Right lobe of liver (tissue), 6 donors: ENCODE results near the gene TNK1. TPM values are rescaled to one million over a fixed set of nuclear protein-coding genes. Genes with fewer than 3 reads are reported as not detected.

ENCODE experiments used
- ATAC-seq, 4 donors: fragments of 200-7000 bp; cut with Tn5 transposase; one replicate each; pipeline ENCODE4 v1.9.1; 2020; ENCODE audit warnings: mild to moderate bottlenecking in 4 of 4, moderate library complexity in 4 of 4
- DNase-seq, 3 donors: peaks; one replicate each; pipeline ENCODE4 v3.0.0-alpha.2; 2020
- H3K27ac ChIP-seq, 3 donors: fragments of 200-600 bp; one replicate each; pipeline ENCODE4 v1.8.0; 2022
- H3K27me3 ChIP-seq, 2 donors: fragments of 200-600 bp; one replicate each; pipeline ENCODE4 v1.8.0; 2022
- H3K36me3 ChIP-seq, 4 donors: fragments of 200-600 bp; sonication (generic) in 1 of 4; one replicate each; pipeline versions ENCODE4 v1.5.1 to v1.8.0; 2017 to 2022; ENCODE audit warnings: control low read depth in 1 of 4
- H3K4me1 ChIP-seq, 4 donors: fragments of 200-600 bp; sonication (generic) in 1 of 4; one replicate each; pipeline versions ENCODE4 v1.5.1 to v1.8.0; 2017 to 2022; ENCODE audit warnings: control low read depth in 1 of 4
- H3K4me3 ChIP-seq, 3 donors: fragments of 200-600 bp; one replicate each; pipeline ENCODE4 v1.8.0; 2022
- H3K9me3 ChIP-seq, 4 donors: fragments of 200-600 bp; sonication (generic) in 1 of 4; one replicate each; pipeline versions ENCODE4 v1.5.1 to v1.8.0; 2017 to 2022; ENCODE audit warnings: control low read depth in 1 of 4
- POLR2A ChIP-seq: fragments of 450-650 bp; IDR thresholded peaks from one replicate; pipeline ENCODE4 v1.6.1; 2017; ENCODE audit warnings: antibody characterized with exemption, mild to moderate bottlenecking
- WGBS: methylation state at CpG from one replicate; pipeline ENCODE4 v1.1.6; 2018; ENCODE audit warnings: low coverage, low lambda C conversion rate; ENCODE audit not compliant: insufficient coverage; ENCODE audit errors: missing lambda C conversion rate; 5-methylcytosine and 5-hydroxymethylcytosine counted together
- intact Hi-C, 2 donors: fragments of 100-400 bp; cut with DNase I; formaldehyde crosslinking; loops; one replicate each; pipeline versions ENCODE4 v1.11.2 to v1.14.1; 2022
- total RNA-seq, 6 experiments: library from RNA; depleted of rRNA in 2 of 6; stranded (reverse); fragments of >200 nt in 2 of 6; fragmentation: NEBNext Ultra II Directional in 3 of 6; extraction: Animal tissue kit (Norgen Biotek cat#: 25700) in 3 of 6; gene quantifications; one replicate each; pipeline versions ENCODE4 v1.1.0 to v1.2.4, GENCODE V29; 2016 to 2023
- TF ChIP-seq, protein P1 (sequence below), 4 donors: fragments of 200-600 bp in 3 of 4; fragments of 450-650 bp in 1 of 4; IDR thresholded peaks; one replicate each; pipeline versions ENCODE4 v1.5.1 to v1.8.0; 2016 to 2022; ENCODE audit warnings: antibody characterized with exemption in 4 of 4, mild to moderate bottlenecking in 2 of 4
- donor health status: DM: no; HTN: yes; CAD: no.
- donor health status: DM: no; HTN: no; CAD: no.
- donor health status: DM: no; HTN: no; CAD: no.
- donor health status: DM: no; HTN: yes; CAD: no.
- donor health status: DM: no; HTN: yes; CAD: no.

Gene TNK1
- total RNA-seq, 6 experiments from 2014 or later, result 2.9 to 5.1 (median 4.0) TPM

DNA sequence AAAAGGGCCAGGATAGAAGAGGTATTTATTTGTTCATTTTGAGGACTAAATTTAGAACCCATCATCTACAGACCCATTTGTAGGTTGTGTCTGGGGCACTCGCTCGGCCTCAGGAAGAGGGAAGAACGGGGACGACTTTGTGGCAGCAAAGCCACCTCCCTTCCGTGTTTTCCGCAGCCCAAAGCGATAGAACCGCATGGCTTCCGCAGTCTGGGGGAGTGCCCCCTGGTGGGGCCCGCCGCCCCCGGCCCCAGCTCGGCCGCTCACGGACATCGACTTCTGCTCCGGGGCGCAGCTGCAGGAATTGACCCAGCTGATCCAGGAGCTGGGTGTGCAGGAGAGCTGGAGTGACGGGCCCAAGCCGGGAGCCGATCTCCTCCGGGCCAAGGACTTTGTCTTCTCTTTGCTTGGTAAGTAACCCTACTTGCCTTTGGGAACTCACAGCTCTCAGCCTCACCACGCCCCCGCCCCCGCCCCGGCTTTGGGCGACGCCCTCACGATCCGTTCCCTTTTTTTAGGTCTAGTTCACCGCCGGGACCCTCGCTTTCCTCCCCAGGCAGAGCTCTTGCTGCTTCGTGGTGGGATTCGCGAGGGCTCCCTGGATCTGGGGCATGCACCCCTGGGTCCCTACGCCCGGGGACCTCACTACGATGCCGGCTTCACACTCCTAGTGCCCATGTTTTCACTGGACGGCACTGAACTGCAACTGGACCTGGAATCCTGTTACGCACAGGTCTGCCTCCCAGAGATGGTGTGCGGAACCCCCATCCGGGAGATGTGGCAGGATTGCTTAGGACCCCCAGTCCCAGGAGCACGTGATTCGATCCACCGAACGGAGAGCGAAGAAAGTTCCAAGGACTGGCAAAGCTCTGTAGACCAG, 55.0 kb downstream of the TNK1 start:
- H3K27ac ChIP-seq, result peak overlapping the region; percentile 17 to 65 (median 46)
- no peaks in the 10 kb centered on the region for H3K9me3 ChIP-seq
- intact Hi-C loops, result loop anchor here in 1 of 2 donors (5.0 kb wide), 1 partner anchor 79 kb away; the partner anchor contains the start of gene TMEM95
- H3K36me3 ChIP-seq, result no peaks in the 10 kb centered on the region
- H3K4me3 ChIP-seq, result peak overlapping the region; percentile 44 to 63 (median 59)
- WGBS, result 12% methylated on average over 23 of the region's 49 CpGs
- DNase-seq (peak in 2 of 3 donors; percentile 58 to 67), ATAC-seq (peak in 3 of 4 donors; percentile 1 to 6 (median 2))
- peaks cover 0 to 40% (median 12%) of the 10 kb centered on the region in 4 donors for H3K4me1 ChIP-seq
- TF ChIP-seq POLR2A, result peak; percentile 9
- TF ChIP-seq, protein P1, sequence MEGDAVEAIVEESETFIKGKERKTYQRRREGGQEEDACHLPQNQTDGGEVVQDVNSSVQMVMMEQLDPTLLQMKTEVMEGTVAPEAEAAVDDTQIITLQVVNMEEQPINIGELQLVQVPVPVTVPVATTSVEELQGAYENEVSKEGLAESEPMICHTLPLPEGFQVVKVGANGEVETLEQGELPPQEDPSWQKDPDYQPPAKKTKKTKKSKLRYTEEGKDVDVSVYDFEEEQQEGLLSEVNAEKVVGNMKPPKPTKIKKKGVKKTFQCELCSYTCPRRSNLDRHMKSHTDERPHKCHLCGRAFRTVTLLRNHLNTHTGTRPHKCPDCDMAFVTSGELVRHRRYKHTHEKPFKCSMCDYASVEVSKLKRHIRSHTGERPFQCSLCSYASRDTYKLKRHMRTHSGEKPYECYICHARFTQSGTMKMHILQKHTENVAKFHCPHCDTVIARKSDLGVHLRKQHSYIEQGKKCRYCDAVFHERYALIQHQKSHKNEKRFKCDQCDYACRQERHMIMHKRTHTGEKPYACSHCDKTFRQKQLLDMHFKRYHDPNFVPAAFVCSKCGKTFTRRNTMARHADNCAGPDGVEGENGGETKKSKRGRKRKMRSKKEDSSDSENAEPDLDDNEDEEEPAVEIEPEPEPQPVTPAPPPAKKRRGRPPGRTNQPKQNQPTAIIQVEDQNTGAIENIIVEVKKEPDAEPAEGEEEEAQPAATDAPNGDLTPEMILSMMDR (IDR thresholded peaks at IDR 0.05), result no peak
- no peaks in the 10 kb centered on the region for H3K27me3 ChIP-seq

DNA sequence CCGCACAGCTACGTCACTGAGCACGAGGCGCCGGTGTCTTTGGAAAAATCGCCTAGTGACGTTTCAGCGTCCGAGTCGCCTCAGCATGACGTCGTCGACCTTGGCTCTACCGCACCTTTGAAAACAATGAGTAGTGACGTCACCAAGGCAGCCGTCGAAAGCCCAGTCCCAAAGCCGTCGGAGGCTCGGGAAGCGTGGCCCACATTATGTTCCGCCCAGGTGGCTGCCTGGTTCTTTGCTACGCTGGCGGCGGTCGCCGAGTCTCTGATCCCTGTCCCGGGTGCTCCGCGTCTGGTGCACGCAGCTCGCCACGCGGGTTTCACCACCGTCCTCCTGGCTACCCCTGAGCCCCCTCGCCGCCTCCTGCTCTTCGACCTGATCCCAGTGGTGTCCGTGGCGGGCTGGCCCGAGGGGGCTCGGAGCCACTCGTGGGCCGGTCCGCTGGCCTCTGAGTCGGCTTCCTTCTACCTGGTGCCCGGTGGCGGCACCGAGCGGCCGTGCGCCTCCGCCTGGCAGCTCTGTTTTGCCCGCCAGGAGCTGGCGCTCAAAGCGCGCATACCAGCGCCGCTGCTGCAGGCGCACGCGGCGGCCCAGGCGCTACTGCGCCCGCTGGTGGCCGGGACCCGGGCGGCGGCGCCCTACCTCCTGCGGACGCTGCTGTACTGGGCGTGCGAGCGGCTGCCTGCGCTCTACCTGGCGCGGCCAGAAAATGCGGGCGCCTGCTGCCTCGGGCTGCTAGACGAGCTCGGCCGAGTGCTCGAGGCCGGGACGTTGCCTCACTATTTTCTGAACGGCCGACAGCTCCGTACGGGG, 55.9 kb downstream of the TNK1 start:
- no peaks in the 10 kb centered on the region for H3K36me3 ChIP-seq
- DNase-seq, result peak; percentile 88 to 91 (median 89)
- ATAC-seq, result peak; percentile 69 to 86 (median 80)
- H3K9me3 ChIP-seq, result no peaks in the 10 kb centered on the region
- peak overlapping the region; percentile 44 to 59 (median 45) for H3K4me3 ChIP-seq
- H3K27me3 ChIP-seq, result no peaks in the 10 kb centered on the region
- peaks cover 0 to 42% (median 12%) of the 10 kb centered on the region in 4 donors for H3K4me1 ChIP-seq
- TF ChIP-seq, protein P1 (IDR thresholded peaks at IDR 0.05), result peak; percentile 90 to 97 (median 92)
- peak; percentile 57 for TF ChIP-seq POLR2A
- 12% methylated on average over 35 of the region's 92 CpGs for WGBS
- peak overlapping the region; percentile 48 to 65 (median 53) for H3K27ac ChIP-seq
- intact Hi-C loops, result loop anchor here in 1 of 2 donors (5.0 kb wide), 1 partner anchor 79 kb away; the partner anchor contains the start of gene TMEM95

DNA sequence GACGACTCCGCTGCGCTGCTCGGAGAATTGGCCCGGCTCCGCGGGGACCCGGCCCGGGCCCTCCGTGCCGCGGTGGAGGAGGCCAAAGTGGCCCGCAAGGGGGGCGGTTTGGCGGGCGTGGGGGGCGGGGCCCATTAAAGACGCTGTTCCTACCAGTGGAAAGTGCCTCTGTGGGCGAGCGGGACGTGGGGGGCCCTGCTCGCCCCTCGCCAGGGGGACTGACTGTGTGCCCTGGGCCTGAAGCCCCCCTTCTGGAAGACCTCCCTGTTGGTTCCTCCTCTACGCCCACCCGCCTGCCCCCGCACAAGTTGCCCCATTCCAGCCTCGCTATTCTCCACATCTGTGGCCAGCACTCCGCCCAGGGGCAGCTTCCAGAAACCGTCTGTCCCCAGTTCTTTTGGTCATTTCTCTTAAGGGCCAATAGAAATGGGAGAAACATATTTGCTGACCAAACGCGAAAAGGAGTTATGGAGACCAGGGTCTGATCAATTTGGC, 56.5 kb downstream of the TNK1 start:
- DNase-seq, result no peak
- peak overlapping the region in 1 of 3 donors; percentile 65 for H3K27ac ChIP-seq
- TF ChIP-seq, protein P1 (IDR thresholded peaks at IDR 0.05), result no peak
- TF ChIP-seq POLR2A, result no peak
- H3K27me3 ChIP-seq, result no peaks in the 10 kb centered on the region
- intact Hi-C loops, result loop anchor here in 1 of 2 donors (5.0 kb wide), 1 partner anchor 80 kb away; the partner anchor contains the start of gene TMEM95
- ATAC-seq, result no peak
- H3K9me3 ChIP-seq, result no peaks in the 10 kb centered on the region
- no peaks in the 10 kb centered on the region for H3K36me3 ChIP-seq
- 30% methylated on average over 7 of the region's 31 CpGs for WGBS
- H3K4me1 ChIP-seq, result peaks cover 0 to 42% (median 12%) of the 10 kb centered on the region in 4 donors
- H3K4me3 ChIP-seq, result peak overlapping the region in 2 of 3 donors; percentile 44 to 45
